Measurements from ENCODE around the gene CCDC154. TPM values are rescaled to one million over a fixed set of nuclear protein-coding genes. Genes with fewer than 3 reads are reported as not detected.

The CCDC154 gene
- total RNA-seq, 4 donors from 2014 or later: 0.17 to 0.58 (median 0.42) TPM; not detected in 1

- peak overlapping the region; percentile 84 to 92 (median 88) for H3K27ac ChIP-seq (replicated peaks in 1 of 4)
- H3K4me1 ChIP-seq: peaks cover 24 to 34% (median 31%) of the 10 kb centered on the region in 4 donors
- intact Hi-C loops (cut with DNase I): loop anchor here (5.0 kb wide), 2 partner anchors 75 to 120 kb away; partner anchors contain the start of genes CRAMP1 and IFT140
- H3K27me3 ChIP-seq: no peaks in the 10 kb centered on the region
- no peak for TF ChIP-seq POLR2AphosphoS5 (IDR thresholded peaks at IDR 0.05)
- TF ChIP-seq EP300 (IDR thresholded peaks at IDR 0.05): no peak
- H3K9me3 ChIP-seq: no peaks in the 10 kb centered on the region
- peaks cover 15 to 29% (median 26%) of the 10 kb centered on the region in 4 donors for H3K36me3 ChIP-seq
- peak overlapping the region; percentile 81 to 89 (median 84) for H3K4me3 ChIP-seq
- WGBS: 85% methylated on average over 21 of the region's 23 CpGs
- no peak for DNase-seq (ENCODE audit: extremely low spot score)
Observed at GRCh38 chr16:1492082-1492922, 47.9 kb upstream of the CCDC154 start.

DNA sequence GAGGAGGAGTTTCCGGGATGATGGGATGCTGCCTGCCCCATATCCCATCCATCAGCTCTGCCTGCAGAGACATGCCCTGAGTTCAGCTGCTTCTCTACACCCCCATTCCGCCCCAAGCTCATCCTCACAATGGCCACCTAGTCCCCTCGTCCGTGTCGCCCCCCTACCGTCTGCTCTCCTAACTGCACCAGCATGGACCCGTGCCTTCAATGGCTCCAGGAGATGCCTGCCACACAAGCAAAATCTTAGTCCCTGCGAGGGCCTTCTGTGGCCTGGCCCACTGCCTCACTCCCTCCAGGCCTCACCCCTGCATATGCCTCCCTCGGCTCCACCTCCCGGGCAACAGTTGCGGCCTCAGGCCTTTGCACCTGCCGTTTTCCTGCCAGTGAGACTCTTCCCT is 47.0 kb upstream of the CCDC154 start:
- peaks cover 24 to 34% (median 31%) of the 10 kb centered on the region in 4 donors for H3K4me1 ChIP-seq
- no peaks in the 10 kb centered on the region for H3K9me3 ChIP-seq
- DNase-seq (ENCODE audit: extremely low spot score): no peak
- H3K36me3 ChIP-seq: peaks cover 9 to 19% (median 17%) of the 10 kb centered on the region in 4 donors
- intact Hi-C loops (cut with DNase I): loop anchor here (5.0 kb wide), 2 partner anchors 76 to 121 kb away; partner anchors contain the start of genes CRAMP1 and IFT140
- H3K27ac ChIP-seq (replicated peaks in 1 of 4): no peak overlapping the region
- H3K4me3 ChIP-seq: no peak overlapping the region
- WGBS: 93% methylated on average over 12 of the region's 12 CpGs
- TF ChIP-seq POLR2AphosphoS5 (IDR thresholded peaks at IDR 0.05): no peak
- no peak for TF ChIP-seq EP300 (IDR thresholded peaks at IDR 0.05)
- TF ChIP-seq, protein P1, sequence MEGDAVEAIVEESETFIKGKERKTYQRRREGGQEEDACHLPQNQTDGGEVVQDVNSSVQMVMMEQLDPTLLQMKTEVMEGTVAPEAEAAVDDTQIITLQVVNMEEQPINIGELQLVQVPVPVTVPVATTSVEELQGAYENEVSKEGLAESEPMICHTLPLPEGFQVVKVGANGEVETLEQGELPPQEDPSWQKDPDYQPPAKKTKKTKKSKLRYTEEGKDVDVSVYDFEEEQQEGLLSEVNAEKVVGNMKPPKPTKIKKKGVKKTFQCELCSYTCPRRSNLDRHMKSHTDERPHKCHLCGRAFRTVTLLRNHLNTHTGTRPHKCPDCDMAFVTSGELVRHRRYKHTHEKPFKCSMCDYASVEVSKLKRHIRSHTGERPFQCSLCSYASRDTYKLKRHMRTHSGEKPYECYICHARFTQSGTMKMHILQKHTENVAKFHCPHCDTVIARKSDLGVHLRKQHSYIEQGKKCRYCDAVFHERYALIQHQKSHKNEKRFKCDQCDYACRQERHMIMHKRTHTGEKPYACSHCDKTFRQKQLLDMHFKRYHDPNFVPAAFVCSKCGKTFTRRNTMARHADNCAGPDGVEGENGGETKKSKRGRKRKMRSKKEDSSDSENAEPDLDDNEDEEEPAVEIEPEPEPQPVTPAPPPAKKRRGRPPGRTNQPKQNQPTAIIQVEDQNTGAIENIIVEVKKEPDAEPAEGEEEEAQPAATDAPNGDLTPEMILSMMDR (IDR thresholded peaks at IDR 0.05): no peak
- no peak for TF ChIP-seq POLR2A (IDR thresholded peaks at IDR 0.05; ENCODE audit: low read depth)
- no peaks in the 10 kb centered on the region for H3K27me3 ChIP-seq

DNA sequence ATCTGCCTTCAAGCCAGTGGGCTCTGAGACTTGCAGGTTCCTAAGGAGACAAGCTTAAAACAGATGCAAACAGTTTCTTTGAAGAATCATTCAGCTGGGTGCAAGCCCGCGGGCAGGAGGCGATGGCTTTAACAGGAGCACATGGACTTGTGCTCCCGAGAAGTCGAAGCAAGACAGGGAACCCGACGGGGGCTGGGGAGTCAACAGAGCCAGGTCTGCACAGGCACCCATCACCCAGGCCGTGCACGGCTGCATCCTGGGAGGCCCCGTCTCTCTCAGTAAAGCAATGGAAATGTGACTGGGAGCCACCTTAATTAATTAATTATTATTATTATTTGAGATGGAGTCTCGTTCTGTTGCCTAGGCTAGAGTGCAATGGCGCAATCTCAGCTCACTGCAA is 44.7 kb upstream of the CCDC154 start:
- no peak overlapping the region for H3K27ac ChIP-seq (replicated peaks in 1 of 4)
- H3K4me1 ChIP-seq: peaks cover 9 to 14% (median 12%) of the 10 kb centered on the region in 4 donors
- no peaks in the 10 kb centered on the region for H3K27me3 ChIP-seq
- no peaks in the 10 kb centered on the region for H3K36me3 ChIP-seq
- DNase-seq (ENCODE audit: extremely low spot score): no peak
- TF ChIP-seq, protein P1 (IDR thresholded peaks at IDR 0.05): no peak
- TF ChIP-seq POLR2AphosphoS5 (IDR thresholded peaks at IDR 0.05) (no peak), POLR2A (IDR thresholded peaks at IDR 0.05; ENCODE audit: low read depth) (no peak), EP300 (IDR thresholded peaks at IDR 0.05) (no peak)
- WGBS: 85% methylated on average over 12 of the region's 12 CpGs
- H3K4me3 ChIP-seq: no peak overlapping the region
- H3K9me3 ChIP-seq: no peaks in the 10 kb centered on the region
- intact Hi-C loops (cut with DNase I): no loop called here

- WGBS: 73% methylated on average over 19 of the region's 19 CpGs
- intact Hi-C loops (cut with DNase I): no loop called here
- Histone ChIP-seq H3K36me3 (no peaks in the 10 kb centered on the region), H3K4me3 (no peak within 1 kb of the TSS), H3K27ac (replicated peaks in 1 of 4) (no peak within 1 kb of the TSS), H3K9me3 (no peaks in the 10 kb centered on the region), H3K4me1 (peaks cover 6 to 9% (median 7%) of the 10 kb centered on the region in 4 donors), H3K27me3 (no peaks in the 10 kb centered on the region)
- DNase-seq (ENCODE audit: extremely low spot score): no peak
- no peak for TF ChIP-seq POLR2A (IDR thresholded peaks at IDR 0.05; ENCODE audit: low read depth)
- no peak for TF ChIP-seq POLR2AphosphoS5 (IDR thresholded peaks at IDR 0.05)
- TF ChIP-seq, protein P1 (IDR thresholded peaks at IDR 0.05): no peak
- TF ChIP-seq EP300 (IDR thresholded peaks at IDR 0.05): no peak
Observed at GRCh38 chr16:1488619-1489018, 44.3 kb upstream of the CCDC154 start, which contains the start of gene PTX4. Gene PTX4, minus strand, starts transcription at chr16:1488944. Its CDS starts 35 bp downstream, at chr16:1488909.

DNA sequence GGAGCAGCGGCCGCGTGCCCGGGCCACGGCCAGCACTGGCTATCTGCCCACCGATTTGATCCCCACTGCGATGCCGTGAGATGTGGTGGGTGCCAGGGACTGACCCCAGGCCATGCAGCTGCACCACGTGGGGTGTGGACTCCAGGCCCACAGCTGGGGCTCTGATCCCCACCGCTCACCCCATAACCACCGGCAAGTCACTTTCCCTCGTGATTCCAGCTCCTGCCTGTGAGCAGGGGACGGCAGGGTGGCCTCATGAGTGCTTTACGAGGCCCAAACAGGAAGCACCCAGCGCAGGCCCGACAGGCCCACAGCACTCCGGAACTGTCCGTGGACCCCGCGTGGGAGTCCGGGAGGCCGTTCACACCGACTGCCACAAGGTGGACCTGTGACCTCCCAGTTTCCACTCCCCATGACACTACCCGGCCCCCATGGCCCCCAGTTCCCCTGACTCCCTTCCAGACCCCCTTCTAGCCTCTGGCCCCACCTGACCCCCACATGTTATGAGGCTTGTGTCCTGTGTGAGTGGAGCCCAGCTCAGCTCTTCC is 43.8 kb upstream of the CCDC154 start:
- Histone ChIP-seq H3K4me3 (no peak overlapping the region), H3K36me3 (no peaks in the 10 kb centered on the region), H3K27me3 (no peaks in the 10 kb centered on the region), H3K4me1 (peaks cover 6 to 9% (median 7%) of the 10 kb centered on the region in 4 donors), H3K27ac (replicated peaks in 1 of 4) (no peak overlapping the region), H3K9me3 (no peaks in the 10 kb centered on the region)
- 90% methylated on average over 9 of the region's 24 CpGs for WGBS
- DNase-seq (ENCODE audit: extremely low spot score): no peak
- intact Hi-C loops (cut with DNase I): no loop called here
- TF ChIP-seq POLR2A (IDR thresholded peaks at IDR 0.05; ENCODE audit: low read depth): no peak
- TF ChIP-seq, protein P1 (IDR thresholded peaks at IDR 0.05): no peak
- TF ChIP-seq EP300 (IDR thresholded peaks at IDR 0.05): no peak
- TF ChIP-seq POLR2AphosphoS5 (IDR thresholded peaks at IDR 0.05): no peak

Measured in esophagus muscularis mucosa (tissue), 4 donors.